GOT3 (cell line): Measurements from ENCODE around the gene IGSF1.
"Not testable (repeated sequence)": the region's sequence is repeated elsewhere in the genome, so short reads cannot be mapped to it uniquely, and the experiment has no call there.

ENCODE experiments used
- DNase-seq: peaks from one replicate; lab custom pipeline; 2025; ENCODE audit warnings: mixed read lengths; lab: John Stamatoyannopoulos, UW

The IGSF1 gene

GRCh38 chrX:131270080-131270479, 19.0 kb downstream of the IGSF1 start:
- no peak for DNase-seq

- DNase-seq = no peak
Observed at GRCh38 chrX:131264665-131265064, 24.4 kb downstream of the IGSF1 start.

GRCh38 chrX:131264053-131264452, 25.1 kb downstream of the IGSF1 start:
- no peak for DNase-seq

GRCh38 chrX:131262738-131263679, 26.1 kb downstream of the IGSF1 start:
- no peak for DNase-seq

- DNase-seq = no peak
Observed at GRCh38 chrX:131262200-131262599, 26.9 kb downstream of the IGSF1 start.

GRCh38 chrX:131257367-131257766, 31.7 kb downstream of the IGSF1 start:
- DNase-seq = no peak

- not testable (repeated sequence) for DNase-seq
Observed at GRCh38 chrX:131250984-131251738, 37.9 kb downstream of the IGSF1 start.

GRCh38 chrX:131239057-131239456, 50.0 kb downstream of the IGSF1 start:
- DNase-seq = no peak

- DNase-seq = no peak
Observed at GRCh38 chrX:131237363-131237762, 51.7 kb downstream of the IGSF1 start.

GRCh38 chrX:131235768-131236545, 53.1 kb downstream of the IGSF1 start:
- no peak for DNase-seq

GRCh38 chrX:131227608-131228007, 61.5 kb downstream of the IGSF1 start:
- no peak for DNase-seq

GRCh38 chrX:131226591-131226990, 62.5 kb downstream of the IGSF1 start:
- no peak for DNase-seq

GRCh38 chrX:131225078-131225477, 64.0 kb downstream of the IGSF1 start:
- DNase-seq = no peak
